ENCODE measurements around the gene LMTK3.

Gene LMTK3

GRCh38 chr19:48554385-48555091, 42.9 kb upstream of the LMTK3 start:
- DNase-seq (ENCODE audit: extremely low spot score) = no peak
- TF ChIP-seq CTCF (IDR thresholded peaks at IDR 0.05; ENCODE audit: control extremely low read depth, extremely low read depth, low read depth, missing control alignments) = no peak
- ChIA-PET POLR2A (no interaction called here), CTCF (no interaction called here)

- DNase-seq (ENCODE audit: extremely low spot score) = no peak
- POLR2A ChIA-PET = no interaction called here
- CTCF ChIA-PET = no interaction called here
- no peak for TF ChIP-seq CTCF (IDR thresholded peaks at IDR 0.05; ENCODE audit: control extremely low read depth, extremely low read depth, low read depth, missing control alignments)
Measured at GRCh38 chr19:48553676-48554384, 42.2 kb upstream of the LMTK3 start.

- ChIA-PET CTCF (interaction anchor here (0.8 to 1.6 kb wide), 4 partner anchors 31 to 45 kb away, joined by 3 to 5 read pairs (median 3); no protein-coding TSS in a partner anchor), POLR2A (no interaction called here)
- no peak for DNase-seq (ENCODE audit: extremely low spot score)
- TF ChIP-seq CTCF (IDR thresholded peaks at IDR 0.05; ENCODE audit: control extremely low read depth, extremely low read depth, low read depth, missing control alignments) = no peak
Measured at GRCh38 chr19:48552406-48553322, 41.0 kb upstream of the LMTK3 start.

GRCh38 chr19:48551437-48552302, 40.0 kb upstream of the LMTK3 start, which contains the start of gene SULT2B1:
Gene SULT2B1, plus strand, starts transcription at chr19:48552172. Its CDS starts 81 bp downstream, at chr19:48552253.
- CTCF ChIA-PET = interaction anchor here (0.8 to 1.6 kb wide), 2 partner anchors 33 to 37 kb away, joined by 3 to 5 read pairs; no protein-coding TSS in a partner anchor
- no peak for TF ChIP-seq CTCF (IDR thresholded peaks at IDR 0.05; ENCODE audit: control extremely low read depth, extremely low read depth, low read depth, missing control alignments)
- POLR2A ChIA-PET = interaction anchor here (0.6 kb wide), 1 partner anchor 61 kb away, joined by 3 read pairs; no protein-coding TSS in a partner anchor
- DNase-seq (ENCODE audit: extremely low spot score) = no peak

- CTCF ChIA-PET = no interaction called here
- no peak for DNase-seq (ENCODE audit: extremely low spot score)
- TF ChIP-seq CTCF (IDR thresholded peaks at IDR 0.05; ENCODE audit: control extremely low read depth, extremely low read depth, low read depth, missing control alignments) = no peak
- POLR2A ChIA-PET = no interaction called here
Measured at GRCh38 chr19:48549380-48549779, 37.7 kb upstream of the LMTK3 start.

Measured in GM10248 (cell line).